ENCODE data around the gene BICD1.
A peak's percentile ranks its signal among the peaks of the same experiment; 100 is the strongest.

The BICD1 gene

DNA sequence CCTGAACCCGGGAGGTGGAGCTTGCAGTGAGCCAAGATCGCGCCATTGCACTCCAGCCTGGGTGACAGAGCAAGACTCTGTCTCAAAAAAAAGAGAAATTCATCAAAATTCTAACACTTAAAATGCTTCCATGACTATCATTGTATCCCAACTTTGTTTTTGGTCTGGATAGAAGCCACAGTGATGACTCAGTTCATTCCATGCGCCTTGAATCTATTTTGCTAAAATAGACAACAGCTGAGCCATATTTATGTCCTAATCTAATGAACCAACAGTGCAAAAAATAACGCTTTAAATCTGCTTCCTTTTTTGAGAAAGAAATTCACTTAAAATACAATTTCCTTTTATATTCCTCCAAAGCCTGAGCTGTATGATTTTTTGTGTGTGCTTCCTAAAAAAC, 23.2 kb upstream of the BICD1 start:
- POLR2A ChIA-PET (ENCODE audit: low non-redundant PET), result no interaction called here
- no peak overlapping the region for H3K27ac ChIP-seq
- CTCF ChIA-PET, result no interaction called here
- DNase-seq (ENCODE audit: low spot score), result peak; percentile 33
- TF ChIP-seq, protein P1, sequence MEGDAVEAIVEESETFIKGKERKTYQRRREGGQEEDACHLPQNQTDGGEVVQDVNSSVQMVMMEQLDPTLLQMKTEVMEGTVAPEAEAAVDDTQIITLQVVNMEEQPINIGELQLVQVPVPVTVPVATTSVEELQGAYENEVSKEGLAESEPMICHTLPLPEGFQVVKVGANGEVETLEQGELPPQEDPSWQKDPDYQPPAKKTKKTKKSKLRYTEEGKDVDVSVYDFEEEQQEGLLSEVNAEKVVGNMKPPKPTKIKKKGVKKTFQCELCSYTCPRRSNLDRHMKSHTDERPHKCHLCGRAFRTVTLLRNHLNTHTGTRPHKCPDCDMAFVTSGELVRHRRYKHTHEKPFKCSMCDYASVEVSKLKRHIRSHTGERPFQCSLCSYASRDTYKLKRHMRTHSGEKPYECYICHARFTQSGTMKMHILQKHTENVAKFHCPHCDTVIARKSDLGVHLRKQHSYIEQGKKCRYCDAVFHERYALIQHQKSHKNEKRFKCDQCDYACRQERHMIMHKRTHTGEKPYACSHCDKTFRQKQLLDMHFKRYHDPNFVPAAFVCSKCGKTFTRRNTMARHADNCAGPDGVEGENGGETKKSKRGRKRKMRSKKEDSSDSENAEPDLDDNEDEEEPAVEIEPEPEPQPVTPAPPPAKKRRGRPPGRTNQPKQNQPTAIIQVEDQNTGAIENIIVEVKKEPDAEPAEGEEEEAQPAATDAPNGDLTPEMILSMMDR (conservative IDR thresholded peaks at IDR 0.05; ENCODE audit: low read depth), result no peak

DNA sequence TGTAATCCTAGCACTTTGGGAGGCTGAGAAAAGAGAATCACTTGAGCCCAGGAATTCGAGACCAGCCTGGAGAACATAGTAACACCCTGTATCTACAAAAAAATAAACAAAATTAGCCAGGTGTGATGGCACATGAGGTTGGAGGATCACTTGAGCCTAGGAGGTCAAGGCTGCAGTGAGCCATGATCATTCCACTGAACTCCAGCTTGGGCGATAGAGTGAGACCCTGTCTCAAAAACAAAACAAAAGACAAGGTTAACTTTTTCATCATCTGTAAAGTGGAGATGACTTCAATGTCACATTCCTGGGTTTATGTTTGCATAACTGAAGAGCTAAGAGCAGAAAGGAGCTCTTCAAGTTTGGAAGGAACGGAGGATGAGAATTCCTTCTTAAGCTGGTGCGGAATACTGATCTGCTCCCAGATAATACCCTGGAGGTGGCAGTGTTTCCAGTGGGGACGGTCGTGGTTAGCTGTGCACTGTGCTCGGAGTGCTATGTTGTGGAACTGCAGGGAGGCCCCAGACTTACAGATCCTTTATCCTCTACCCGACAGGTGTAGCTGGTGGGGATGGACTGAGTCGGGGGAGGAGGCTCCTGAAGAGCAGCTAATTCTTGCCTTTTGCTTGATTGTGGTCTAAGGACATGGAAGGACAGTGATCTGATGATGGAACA, 22.5 kb upstream of the BICD1 start:
- no peak for DNase-seq (ENCODE audit: low spot score)
- CTCF ChIA-PET, result no interaction called here
- TF ChIP-seq, protein P1 (conservative IDR thresholded peaks at IDR 0.05; ENCODE audit: low read depth), result no peak
- no peak overlapping the region for H3K27ac ChIP-seq
- POLR2A ChIA-PET (ENCODE audit: low non-redundant PET), result no interaction called here

DNA sequence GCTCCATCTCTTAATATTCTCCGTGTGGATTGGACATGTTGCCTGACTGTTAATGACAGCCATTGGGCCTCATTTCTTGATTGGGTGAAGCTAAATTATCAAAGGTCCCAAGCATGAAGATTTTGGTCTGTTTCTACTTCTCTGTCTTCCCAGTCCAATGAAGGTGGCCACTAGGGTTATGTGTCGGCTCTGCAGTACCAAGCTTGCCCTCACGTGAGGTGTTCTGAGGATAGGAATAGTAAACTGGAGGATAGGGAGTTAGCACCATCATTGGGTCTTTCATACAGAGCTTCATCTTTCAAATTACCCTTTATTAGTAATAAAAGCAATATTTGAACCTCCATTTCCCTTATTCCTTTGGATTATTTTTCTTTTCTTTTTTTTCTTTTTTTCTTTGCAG, 21.9 kb upstream of the BICD1 start:
- POLR2A ChIA-PET (ENCODE audit: low non-redundant PET), result no interaction called here
- CTCF ChIA-PET, result no interaction called here
- no peak overlapping the region for H3K27ac ChIP-seq
- TF ChIP-seq, protein P1 (conservative IDR thresholded peaks at IDR 0.05; ENCODE audit: low read depth), result no peak
- DNase-seq (ENCODE audit: low spot score), result no peak

DNA sequence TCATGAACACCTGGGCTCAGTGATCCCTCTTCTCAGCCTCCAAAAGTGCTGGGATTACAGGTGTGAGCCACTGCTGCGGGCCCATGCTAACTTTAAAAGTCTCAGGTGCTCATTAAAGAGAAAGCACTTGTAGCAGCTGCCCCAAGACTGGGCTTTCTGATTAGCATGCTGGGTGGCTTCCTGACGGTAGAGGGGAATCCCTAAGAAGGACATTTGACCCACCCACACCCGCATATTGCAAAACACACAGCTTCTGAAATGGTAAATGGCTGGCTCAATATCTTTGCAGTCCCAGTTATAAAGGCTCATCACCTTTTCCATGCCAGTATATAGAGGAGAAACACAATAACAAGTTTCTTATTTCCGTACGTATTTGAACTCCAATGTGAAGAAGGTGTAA, 19.3 kb upstream of the BICD1 start:
- POLR2A ChIA-PET (ENCODE audit: low non-redundant PET), result no interaction called here
- CTCF ChIA-PET, result no interaction called here
- TF ChIP-seq, protein P1 (conservative IDR thresholded peaks at IDR 0.05; ENCODE audit: low read depth), result no peak
- DNase-seq (ENCODE audit: low spot score), result no peak
- H3K27ac ChIP-seq, result no peak overlapping the region

DNA sequence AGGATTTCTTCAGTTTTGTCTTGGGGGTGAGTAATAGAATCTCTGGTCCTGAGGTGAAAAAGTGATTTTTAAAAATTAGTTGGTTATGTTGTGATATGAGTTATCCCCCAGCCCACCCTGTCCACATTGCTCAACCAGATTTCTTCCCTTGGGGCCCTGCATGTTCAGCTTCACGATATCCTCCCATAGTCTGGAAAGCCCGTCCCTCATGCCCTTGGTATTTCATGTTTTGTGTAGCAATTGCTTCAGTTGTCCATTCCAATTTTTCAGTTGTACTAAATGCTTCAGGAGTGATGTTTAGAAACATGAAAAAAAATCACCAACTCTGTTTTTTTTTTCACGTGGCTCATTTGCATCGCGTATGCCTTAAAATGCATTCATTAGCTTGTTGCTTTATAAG, 17.5 kb upstream of the BICD1 start:
- no peak overlapping the region for H3K27ac ChIP-seq
- ChIA-PET POLR2A (ENCODE audit: low non-redundant PET) (no interaction called here), CTCF (no interaction called here)
- TF ChIP-seq, protein P1 (conservative IDR thresholded peaks at IDR 0.05; ENCODE audit: low read depth), result no peak
- DNase-seq (ENCODE audit: low spot score), result no peak

DNA sequence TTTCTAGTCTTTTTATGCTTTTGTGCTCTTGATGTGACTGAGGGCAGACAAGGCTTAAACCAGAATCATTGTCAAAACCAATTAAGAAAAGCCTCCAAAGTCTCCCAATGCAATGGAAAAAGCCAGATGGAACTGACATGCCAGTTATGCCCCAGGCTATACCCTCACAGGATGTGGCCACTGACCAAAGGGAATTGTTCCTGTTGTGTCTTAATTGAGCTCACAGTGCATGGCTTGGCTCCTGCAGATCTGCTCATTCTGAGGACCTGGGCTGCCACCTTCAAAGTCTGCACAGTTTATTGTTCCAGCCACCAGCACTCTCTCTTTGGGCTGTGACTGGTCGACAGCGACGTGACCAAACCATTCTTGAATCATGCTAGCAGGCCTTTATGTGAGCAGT, 17.1 kb upstream of the BICD1 start:
- CTCF ChIA-PET, result no interaction called here
- TF ChIP-seq, protein P1 (conservative IDR thresholded peaks at IDR 0.05; ENCODE audit: low read depth), result no peak
- no peak for DNase-seq (ENCODE audit: low spot score)
- no peak overlapping the region for H3K27ac ChIP-seq
- POLR2A ChIA-PET (ENCODE audit: low non-redundant PET), result no interaction called here
